GM18873 (cell line): Measurements from ENCODE around the gene CSAG2.
"Not testable (repeated sequence)": the region's sequence is repeated elsewhere in the genome, so short reads cannot be mapped to it uniquely, and the experiment has no call there.

Experiments
- ATAC-seq: cut with Tn5 transposase; IDR thresholded peaks from one replicate; pipeline ENCODE4 v1.9.1; 2021; ENCODE audit warnings: mild to moderate bottlenecking, moderate library complexity, moderate number of reproducible peaks; ENCODE audit not compliant: unreplicated experiment, low FRiP score

The CSAG2 gene, protein sequence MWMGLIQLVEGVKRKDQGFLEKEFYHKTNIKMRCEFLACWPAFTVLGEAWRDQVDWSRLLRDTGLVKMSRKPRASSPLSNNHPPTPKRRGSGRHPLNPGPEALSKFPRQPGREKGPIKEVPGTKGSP

GRCh38 chrX:152709173-152709572 is at the start of gene CSAG2:
CSAG2 (minus strand) TSS chrX:152709273; CDS start chrX:152709112, 161 bp downstream.
- not testable (repeated sequence) for ATAC-seq

- ATAC-seq = not testable (repeated sequence)
Measured at GRCh38 chrX:152754871-152755270, 45.8 kb upstream of the CSAG2 start.

DNA sequence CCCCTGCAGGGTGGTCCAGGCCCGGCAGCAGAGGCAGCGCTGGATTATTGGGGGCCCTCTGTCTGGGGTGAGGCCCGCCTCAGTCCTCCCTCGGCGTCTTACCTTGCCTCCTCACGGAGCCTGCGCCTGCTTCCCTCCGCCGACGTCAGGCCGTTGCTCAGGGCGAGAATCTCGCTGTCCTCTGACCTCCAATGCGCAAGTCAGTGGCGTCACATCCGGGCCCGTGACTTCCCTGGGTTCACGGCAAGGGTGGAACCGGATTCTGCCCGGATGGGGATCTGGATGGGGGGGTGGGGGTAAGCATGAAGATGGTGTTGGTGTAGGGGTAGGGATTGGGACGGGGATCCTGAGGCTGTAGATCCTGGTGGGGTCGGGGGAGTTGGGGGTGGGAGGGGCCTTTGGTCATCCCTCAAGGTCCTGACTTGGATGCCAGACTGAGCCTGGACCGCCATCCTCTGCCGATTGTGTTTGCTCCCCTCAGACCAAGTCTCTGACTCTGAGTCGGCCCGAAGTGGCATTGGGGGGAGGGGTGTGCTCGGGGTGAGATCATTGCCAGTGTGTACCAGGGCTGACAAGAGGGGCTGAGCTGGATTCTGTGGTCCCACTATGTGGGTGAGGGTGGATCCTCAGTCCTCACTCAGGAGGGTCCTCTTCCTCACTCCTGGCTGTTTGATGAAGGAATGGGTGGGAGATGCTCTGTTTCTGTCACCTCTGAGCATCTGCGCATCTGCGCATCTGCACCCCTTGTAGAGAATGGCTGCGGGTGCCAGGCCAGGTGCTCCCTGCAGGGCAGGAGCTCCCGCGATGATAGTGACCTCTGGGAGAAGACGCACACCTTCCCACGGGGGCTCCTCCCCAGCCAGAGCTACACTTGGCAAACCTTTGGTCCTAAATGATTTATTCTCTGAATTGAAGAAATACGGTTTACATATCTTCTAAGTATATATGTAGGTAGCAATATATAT is 44.9 kb upstream of the CSAG2 start, which contains the start of gene MAGEA2:
TSS of gene MAGEA2 (minus strand) at position 157 of the 965 bp plus-strand sequence. CDS start 2,479 bp downstream, outside the sequence.
- not testable (repeated sequence) for ATAC-seq

DNA sequence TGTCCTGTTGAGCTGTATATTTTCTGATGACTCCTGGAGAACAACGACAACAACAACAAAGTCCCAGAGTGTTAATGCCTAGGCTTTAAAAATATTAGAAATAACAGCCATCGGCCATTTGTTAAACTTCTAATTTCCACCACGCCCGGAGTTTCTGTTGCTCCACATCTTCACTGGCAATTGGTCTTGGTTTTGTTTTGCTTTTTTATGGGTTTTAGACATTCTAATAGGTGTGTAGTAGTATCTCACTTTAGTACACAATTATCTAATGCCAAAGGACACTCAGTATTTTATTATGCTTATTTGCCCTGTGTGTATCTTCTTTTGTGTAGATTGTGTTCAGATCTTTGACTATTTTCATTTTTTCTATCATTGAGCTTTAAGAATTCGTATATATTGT is 29.5 kb upstream of the CSAG2 start:
- ATAC-seq = no peak

GRCh38 chrX:152736528-152736927 is 27.5 kb upstream of the CSAG2 start:
- ATAC-seq = not testable (repeated sequence)

DNA sequence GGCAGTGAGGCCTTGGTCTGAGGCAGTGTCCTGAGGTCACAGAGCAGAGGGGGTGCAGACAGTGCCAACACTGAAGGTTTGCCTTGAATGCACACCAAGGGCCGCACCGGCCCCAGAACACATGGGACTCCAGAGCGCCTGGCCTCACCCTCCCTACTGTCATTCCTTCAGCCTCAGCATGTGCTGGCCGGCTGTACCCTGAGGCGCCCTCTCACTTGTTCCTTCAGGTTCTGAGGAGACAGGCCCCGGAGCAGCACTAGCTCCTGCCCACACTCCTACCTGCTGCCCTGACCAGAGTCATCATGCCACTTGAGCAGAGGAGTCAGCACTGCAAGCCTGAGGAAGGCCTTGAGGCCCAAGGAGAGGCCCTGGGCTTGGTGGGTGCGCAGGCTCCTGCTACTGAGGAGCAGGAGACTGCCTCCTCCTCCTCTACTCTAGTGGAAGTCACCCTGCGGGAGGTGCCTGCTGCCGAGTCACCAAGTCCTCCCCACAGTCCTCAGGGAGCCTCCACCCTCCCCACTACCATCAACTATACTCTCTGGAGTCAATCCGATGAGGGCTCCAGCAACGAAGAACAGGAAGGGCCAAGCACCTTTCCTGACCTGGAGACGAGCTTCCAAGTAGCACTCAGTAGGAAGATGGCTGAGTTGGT is 26.9 kb upstream of the CSAG2 start:
- ATAC-seq = no peak

GRCh38 chrX:152735101-152735500 is 26.0 kb upstream of the CSAG2 start:
- ATAC-seq = no peak

GRCh38 chrX:152734143-152734858 is 25.2 kb upstream of the CSAG2 start:
- not testable (repeated sequence) for ATAC-seq

- ATAC-seq = no peak
Measured at GRCh38 chrX:152733261-152733975, 24.3 kb upstream of the CSAG2 start, which contains the start of the genes CSAG1 and MAGEA12. CSAG1 (minus strand) TSS chrX:152733721; CDS start chrX:152732460, 1,261 bp downstream. MAGEA12 (plus strand) TSS chrX:152733757; CDS start chrX:152736162, 2,405 bp downstream.

- ATAC-seq = no peak
Measured at GRCh38 chrX:152725409-152725808, 16.3 kb upstream of the CSAG2 start.

DNA sequence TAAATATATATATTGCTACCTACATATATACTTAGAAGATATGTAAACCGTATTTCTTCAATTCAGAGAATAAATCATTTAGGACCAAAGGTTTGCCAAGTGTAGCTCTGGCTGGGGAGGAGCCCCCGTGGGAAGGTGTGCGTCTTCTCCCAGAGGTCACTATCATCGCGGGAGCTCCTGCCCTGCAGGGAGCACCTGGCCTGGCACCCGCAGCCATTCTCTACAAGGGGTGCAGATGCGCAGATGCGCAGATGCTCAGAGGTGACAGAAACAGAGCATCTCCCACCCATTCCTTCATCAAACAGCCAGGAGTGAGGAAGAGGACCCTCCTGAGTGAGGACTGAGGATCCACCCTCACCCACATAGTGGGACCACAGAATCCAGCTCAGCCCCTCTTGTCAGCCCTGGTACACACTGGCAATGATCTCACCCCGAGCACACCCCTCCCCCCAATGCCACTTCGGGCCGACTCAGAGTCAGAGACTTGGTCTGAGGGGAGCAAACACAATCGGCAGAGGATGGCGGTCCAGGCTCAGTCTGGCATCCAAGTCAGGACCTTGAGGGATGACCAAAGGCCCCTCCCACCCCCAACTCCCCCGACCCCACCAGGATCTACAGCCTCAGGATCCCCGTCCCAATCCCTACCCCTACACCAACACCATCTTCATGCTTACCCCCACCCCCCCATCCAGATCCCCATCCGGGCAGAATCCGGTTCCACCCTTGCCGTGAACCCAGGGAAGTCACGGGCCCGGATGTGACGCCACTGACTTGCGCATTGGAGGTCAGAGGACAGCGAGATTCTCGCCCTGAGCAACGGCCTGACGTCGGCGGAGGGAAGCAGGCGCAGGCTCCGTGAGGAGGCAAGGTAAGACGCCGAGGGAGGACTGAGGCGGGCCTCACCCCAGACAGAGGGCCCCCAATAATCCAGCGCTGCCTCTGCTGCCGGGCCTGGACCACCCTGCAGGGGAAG is 5.0 kb upstream of the CSAG2 start, which contains the start of gene MAGEA2B:
TSS of gene MAGEA2B (plus strand) at position 814 of the 973 bp plus-strand sequence. CDS start 2,479 bp downstream, outside the sequence.
- not testable (repeated sequence) for ATAC-seq

DNA sequence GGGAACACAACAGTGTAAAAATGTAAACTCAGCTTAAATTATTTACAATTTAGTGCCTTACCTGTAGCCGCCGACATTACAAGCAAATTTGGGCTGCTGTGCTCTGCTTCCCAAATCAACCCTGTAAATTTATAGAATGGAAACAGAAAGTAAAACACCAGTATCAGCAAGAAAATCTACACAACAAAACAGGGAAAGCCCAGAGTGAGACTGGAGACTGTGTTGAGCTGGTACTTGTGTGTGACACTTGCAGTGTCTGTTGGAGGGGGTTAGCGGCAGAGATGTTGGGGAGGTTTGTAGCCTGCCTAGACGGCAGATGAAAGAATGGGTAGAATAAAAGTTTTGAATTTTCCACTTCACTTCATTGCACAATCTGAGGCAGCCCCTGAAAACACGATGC is 4.1 kb upstream of the CSAG2 start:
- ATAC-seq = not testable (repeated sequence)

- not testable (repeated sequence) for ATAC-seq
Measured at GRCh38 chrX:152706500-152706899, 2.6 kb downstream of the CSAG2 start.

DNA sequence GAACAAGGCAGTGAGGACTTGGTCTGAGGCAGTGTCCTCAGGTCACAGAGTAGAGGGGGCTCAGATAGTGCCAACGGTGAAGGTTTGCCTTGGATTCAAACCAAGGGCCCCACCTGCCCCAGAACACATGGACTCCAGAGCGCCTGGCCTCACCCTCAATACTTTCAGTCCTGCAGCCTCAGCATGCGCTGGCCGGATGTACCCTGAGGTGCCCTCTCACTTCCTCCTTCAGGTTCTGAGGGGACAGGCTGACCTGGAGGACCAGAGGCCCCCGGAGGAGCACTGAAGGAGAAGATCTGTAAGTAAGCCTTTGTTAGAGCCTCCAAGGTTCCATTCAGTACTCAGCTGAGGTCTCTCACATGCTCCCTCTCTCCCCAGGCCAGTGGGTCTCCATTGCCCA is 8.7 kb downstream of the CSAG2 start:
- ATAC-seq = not testable (repeated sequence)

DNA sequence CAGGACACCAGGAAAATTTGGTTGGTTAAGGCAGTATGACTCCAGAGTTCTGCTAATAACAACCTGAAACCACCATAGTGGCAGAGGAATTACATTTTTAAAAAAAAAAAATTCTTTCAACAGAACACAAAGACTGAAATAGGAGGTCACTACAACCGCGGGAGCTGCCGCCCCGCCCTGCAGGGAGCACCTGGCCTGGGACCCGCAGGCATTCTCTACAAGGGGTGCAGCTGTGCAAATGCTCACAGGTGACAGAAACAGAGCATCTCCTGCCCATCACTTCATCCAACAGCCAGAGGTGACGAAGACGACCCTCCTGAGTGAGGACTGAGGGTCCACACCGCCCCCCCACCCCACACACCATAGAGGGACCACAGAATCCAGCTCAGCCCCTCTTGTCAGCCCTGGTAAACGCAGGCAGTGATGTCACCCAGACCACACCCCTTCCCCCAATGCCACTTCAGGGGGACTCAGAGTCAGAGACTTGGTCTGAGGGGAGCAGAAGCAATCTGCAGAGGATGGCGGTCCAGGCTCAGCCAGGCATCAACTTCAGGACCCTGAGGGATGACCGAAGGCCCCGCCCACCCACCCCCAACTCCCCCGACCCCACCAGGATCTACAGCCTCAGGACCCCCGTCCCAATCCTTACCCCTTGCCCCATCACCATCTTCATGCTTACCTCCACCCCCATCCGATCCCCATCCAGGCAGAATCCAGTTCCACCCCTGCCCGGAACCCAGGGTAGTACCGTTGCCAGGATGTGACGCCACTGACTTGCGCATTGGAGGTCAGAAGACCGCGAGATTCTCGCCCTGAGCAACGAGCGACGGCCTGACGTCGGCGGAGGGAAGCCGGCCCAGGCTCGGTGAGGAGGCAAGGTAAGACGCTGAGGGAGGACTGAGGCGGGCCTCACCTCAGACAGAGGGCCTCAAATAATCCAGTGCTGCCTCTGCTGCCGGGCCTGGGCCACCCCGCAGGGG is 10.8 kb downstream of the CSAG2 start, which contains the start of gene MAGEA3:
TSS of gene MAGEA3 (plus strand) at position 843 of the 980 bp plus-strand sequence. CDS start 2,039 bp downstream, outside the sequence.
- not testable (repeated sequence) for ATAC-seq

- peak; percentile 40 for ATAC-seq
Measured at GRCh38 chrX:152681012-152681411, 28.1 kb downstream of the CSAG2 start.

- not testable (repeated sequence) for ATAC-seq
Measured at GRCh38 chrX:152674652-152675051, 34.4 kb downstream of the CSAG2 start.
